ENCODE results near the gene OTOF.

OTOF gene

DNA sequence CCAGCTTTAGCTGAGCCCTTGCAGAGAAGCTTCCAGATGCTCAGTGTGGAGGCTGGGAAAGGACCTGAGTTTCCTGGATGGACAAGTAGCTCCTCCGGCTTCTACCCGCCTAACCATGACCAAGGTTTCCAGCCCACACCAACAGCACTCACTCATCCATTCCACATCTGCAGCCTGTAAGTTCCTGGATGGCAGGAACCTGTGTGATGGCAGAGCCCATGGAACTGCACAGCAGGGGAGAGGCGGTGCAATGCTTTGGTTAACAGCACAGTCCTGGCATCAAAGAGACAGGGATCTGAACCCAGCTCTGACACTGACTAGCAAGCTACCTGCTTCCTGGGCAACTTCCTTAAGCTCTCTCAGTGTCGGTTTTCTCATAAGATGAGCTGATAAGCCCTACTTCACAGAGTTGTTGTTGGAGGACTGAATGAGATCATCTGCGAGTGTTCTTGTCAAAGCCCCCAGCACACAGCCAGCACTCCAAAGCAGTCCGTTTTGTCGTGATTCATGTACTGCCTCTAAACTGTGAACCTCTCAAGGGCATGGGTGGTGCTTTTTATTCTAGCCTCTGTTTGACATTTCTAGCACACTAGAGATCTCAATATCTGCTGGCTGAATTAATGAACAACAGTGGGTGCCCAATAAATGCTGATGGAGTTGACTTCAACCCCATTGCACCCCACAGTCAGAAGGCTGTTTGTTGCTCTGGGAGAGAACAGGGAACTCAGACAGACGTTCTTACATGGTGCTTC, 41.6 kb upstream of the OTOF start:
- TF ChIP-seq TEAD4 (IDR thresholded peaks at IDR 0.05) (no peak), TAF1 (IDR thresholded peaks at IDR 0.05; ENCODE audit: low read depth) (no peak)

GRCh38 chr2:26516781-26517180, 38.9 kb upstream of the OTOF start:
- TF ChIP-seq ZBTB7A (IDR thresholded peaks at IDR 0.05; ENCODE audit: low read depth) = no peak
- no peak for TF ChIP-seq TAF1 (IDR thresholded peaks at IDR 0.05; ENCODE audit: low read depth)
- no peak for TF ChIP-seq EP300 (IDR thresholded peaks at IDR 0.05; ENCODE audit: borderline replicate concordance)
- no peak for TF ChIP-seq RAD21 (IDR thresholded peaks at IDR 0.05; ENCODE audit: low read depth)
- no peak for TF ChIP-seq FOXM1 (IDR thresholded peaks at IDR 0.05; ENCODE audit: borderline replicate concordance, low read depth)
- TF ChIP-seq, protein P1, sequence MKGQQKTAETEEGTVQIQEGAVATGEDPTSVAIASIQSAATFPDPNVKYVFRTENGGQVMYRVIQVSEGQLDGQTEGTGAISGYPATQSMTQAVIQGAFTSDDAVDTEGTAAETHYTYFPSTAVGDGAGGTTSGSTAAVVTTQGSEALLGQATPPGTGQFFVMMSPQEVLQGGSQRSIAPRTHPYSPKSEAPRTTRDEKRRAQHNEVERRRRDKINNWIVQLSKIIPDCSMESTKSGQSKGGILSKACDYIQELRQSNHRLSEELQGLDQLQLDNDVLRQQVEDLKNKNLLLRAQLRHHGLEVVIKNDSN (IDR thresholded peaks at IDR 0.05) = no peak
- TF ChIP-seq NFIC (IDR thresholded peaks at IDR 0.05) = no peak
- no peak for TF ChIP-seq EGR1 (IDR thresholded peaks at IDR 0.05)
- TF ChIP-seq, protein P2, sequence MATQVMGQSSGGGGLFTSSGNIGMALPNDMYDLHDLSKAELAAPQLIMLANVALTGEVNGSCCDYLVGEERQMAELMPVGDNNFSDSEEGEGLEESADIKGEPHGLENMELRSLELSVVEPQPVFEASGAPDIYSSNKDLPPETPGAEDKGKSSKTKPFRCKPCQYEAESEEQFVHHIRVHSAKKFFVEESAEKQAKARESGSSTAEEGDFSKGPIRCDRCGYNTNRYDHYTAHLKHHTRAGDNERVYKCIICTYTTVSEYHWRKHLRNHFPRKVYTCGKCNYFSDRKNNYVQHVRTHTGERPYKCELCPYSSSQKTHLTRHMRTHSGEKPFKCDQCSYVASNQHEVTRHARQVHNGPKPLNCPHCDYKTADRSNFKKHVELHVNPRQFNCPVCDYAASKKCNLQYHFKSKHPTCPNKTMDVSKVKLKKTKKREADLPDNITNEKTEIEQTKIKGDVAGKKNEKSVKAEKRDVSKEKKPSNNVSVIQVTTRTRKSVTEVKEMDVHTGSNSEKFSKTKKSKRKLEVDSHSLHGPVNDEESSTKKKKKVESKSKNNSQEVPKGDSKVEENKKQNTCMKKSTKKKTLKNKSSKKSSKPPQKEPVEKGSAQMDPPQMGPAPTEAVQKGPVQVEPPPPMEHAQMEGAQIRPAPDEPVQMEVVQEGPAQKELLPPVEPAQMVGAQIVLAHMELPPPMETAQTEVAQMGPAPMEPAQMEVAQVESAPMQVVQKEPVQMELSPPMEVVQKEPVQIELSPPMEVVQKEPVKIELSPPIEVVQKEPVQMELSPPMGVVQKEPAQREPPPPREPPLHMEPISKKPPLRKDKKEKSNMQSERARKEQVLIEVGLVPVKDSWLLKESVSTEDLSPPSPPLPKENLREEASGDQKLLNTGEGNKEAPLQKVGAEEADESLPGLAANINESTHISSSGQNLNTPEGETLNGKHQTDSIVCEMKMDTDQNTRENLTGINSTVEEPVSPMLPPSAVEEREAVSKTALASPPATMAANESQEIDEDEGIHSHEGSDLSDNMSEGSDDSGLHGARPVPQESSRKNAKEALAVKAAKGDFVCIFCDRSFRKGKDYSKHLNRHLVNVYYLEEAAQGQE (IDR thresholded peaks at IDR 0.05; ENCODE audit: low read depth) = no peak

GRCh38 chr2:26516246-26516645, 38.3 kb upstream of the OTOF start:
- TF ChIP-seq FOXM1 (IDR thresholded peaks at IDR 0.05; ENCODE audit: borderline replicate concordance, low read depth) = no peak
- no peak for TF ChIP-seq RAD21 (IDR thresholded peaks at IDR 0.05; ENCODE audit: low read depth)
- TF ChIP-seq EGR1 (IDR thresholded peaks at IDR 0.05) = no peak
- no peak for TF ChIP-seq MAX (IDR thresholded peaks at IDR 0.05)

GRCh38 chr2:26515771-26516170, 37.8 kb upstream of the OTOF start:
- TF ChIP-seq FOXM1 (IDR thresholded peaks at IDR 0.05; ENCODE audit: borderline replicate concordance, low read depth) (no peak), TCF12 (IDR thresholded peaks at IDR 0.05; ENCODE audit: low read depth) (no peak), TEAD4 (IDR thresholded peaks at IDR 0.05) (no peak), NFIC (IDR thresholded peaks at IDR 0.05) (no peak), EGR1 (IDR thresholded peaks at IDR 0.05) (no peak), ZBTB7A (IDR thresholded peaks at IDR 0.05; ENCODE audit: low read depth) (no peak), CREB1 (IDR thresholded peaks at IDR 0.05; ENCODE audit: low read depth) (no peak), MAX (IDR thresholded peaks at IDR 0.05) (no peak), EP300 (IDR thresholded peaks at IDR 0.05; ENCODE audit: borderline replicate concordance) (no peak), CEBPB (IDR thresholded peaks at IDR 0.05) (no peak), YY1 (IDR thresholded peaks at IDR 0.05; ENCODE audit: low read depth) (no peak), RAD21 (IDR thresholded peaks at IDR 0.05; ENCODE audit: low read depth) (no peak), TAF1 (IDR thresholded peaks at IDR 0.05; ENCODE audit: low read depth) (no peak)
- TF ChIP-seq, protein P2 (IDR thresholded peaks at IDR 0.05; ENCODE audit: low read depth) = no peak
- TF ChIP-seq, protein P1 (IDR thresholded peaks at IDR 0.05) = no peak

DNA sequence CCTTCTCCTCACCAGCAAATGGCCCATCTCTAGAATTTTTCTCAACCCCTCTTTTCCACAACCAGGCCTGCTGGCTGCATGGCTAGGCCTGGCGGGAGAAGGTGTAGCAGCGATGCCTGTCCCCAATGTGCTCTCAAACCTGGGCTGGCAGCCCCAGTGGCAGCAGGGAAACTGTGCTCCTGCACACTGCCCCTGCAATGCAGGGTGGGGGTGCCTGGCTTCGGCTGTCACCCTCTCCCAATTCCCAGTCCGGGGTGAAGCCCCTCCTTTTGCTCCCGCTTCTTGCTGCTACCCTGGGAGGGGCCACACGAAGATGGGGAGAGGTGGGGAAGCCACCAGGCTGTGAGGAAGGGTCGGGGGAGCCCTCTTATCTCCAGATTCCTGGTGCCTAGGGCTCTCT, 36.1 kb upstream of the OTOF start:
- TF ChIP-seq EP300 (IDR thresholded peaks at IDR 0.05; ENCODE audit: borderline replicate concordance) = no peak
- TF ChIP-seq NFIC (IDR thresholded peaks at IDR 0.05) = no peak
- TF ChIP-seq MAX (IDR thresholded peaks at IDR 0.05) = no peak
- no peak for TF ChIP-seq TEAD4 (IDR thresholded peaks at IDR 0.05)
- TF ChIP-seq EGR1 (IDR thresholded peaks at IDR 0.05) = no peak
- TF ChIP-seq TAF1 (IDR thresholded peaks at IDR 0.05; ENCODE audit: low read depth) = no peak

DNA sequence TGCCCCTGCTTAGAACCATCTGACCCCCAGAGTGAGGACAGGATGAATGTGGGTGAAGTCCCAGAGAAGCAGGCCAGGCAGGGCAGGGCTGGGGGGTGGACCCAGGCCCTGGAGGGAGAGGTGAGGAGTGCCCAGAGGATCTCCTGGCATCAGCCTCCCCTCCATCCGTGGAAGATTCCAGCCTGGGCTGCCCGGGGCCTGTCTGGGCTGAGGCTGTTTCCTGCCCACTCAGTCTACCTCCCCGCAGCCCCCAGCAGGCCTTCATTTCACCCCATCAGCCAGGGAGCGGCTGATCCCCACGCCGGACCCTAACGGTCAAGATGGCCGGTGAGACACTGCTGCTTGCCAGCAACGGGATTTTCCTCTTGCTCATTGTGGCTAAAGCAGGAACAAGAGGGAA, 35.3 kb upstream of the OTOF start:
- TF ChIP-seq, protein P2 (IDR thresholded peaks at IDR 0.05; ENCODE audit: low read depth) = no peak
- TF ChIP-seq TAF1 (IDR thresholded peaks at IDR 0.05; ENCODE audit: low read depth) (no peak), MAX (IDR thresholded peaks at IDR 0.05) (no peak), TEAD4 (IDR thresholded peaks at IDR 0.05) (no peak), YY1 (IDR thresholded peaks at IDR 0.05; ENCODE audit: low read depth) (no peak)

Measured in Ishikawa (cell line).